GM18873 (cell line): ENCODE results near the gene KCNH2.

Experiments
- ATAC-seq: cut with Tn5 transposase; IDR thresholded peaks from one replicate; pipeline ENCODE4 v1.9.1; 2021; ENCODE audit warnings: mild to moderate bottlenecking, moderate library complexity, moderate number of reproducible peaks; ENCODE audit not compliant: unreplicated experiment, low FRiP score

Gene KCNH2

GRCh38 chr7:150941351-150942000 lies 36.6 kb downstream of the KCNH2 start:
- ATAC-seq: no peak

- no peak for ATAC-seq
Measured at GRCh38 chr7:150940431-150941102, 37.6 kb downstream of the KCNH2 start.

- ATAC-seq: no peak
Measured at GRCh38 chr7:150939466-150939865, 38.7 kb downstream of the KCNH2 start.

GRCh38 chr7:150939052-150939451 lies 39.1 kb downstream of the KCNH2 start:
- no peak for ATAC-seq

GRCh38 chr7:150938566-150938965 lies 39.6 kb downstream of the KCNH2 start:
- no peak for ATAC-seq

GRCh38 chr7:150937848-150938561 lies 40.1 kb downstream of the KCNH2 start:
- no peak for ATAC-seq

- ATAC-seq: no peak
Measured at GRCh38 chr7:150936018-150936417, 42.1 kb downstream of the KCNH2 start.

GRCh38 chr7:150935149-150935548 lies 43.0 kb downstream of the KCNH2 start:
- ATAC-seq: no peak

GRCh38 chr7:150934045-150934766 lies 43.9 kb downstream of the KCNH2 start:
- no peak for ATAC-seq

GRCh38 chr7:150931199-150931869 lies 46.8 kb downstream of the KCNH2 start:
- no peak for ATAC-seq

GRCh38 chr7:150928541-150928940 lies 49.6 kb downstream of the KCNH2 start:
- no peak for ATAC-seq

- no peak for ATAC-seq
Measured at GRCh38 chr7:150927956-150928344, 50.2 kb downstream of the KCNH2 start.

- ATAC-seq: no peak
Measured at GRCh38 chr7:150927157-150927955, 50.8 kb downstream of the KCNH2 start.

GRCh38 chr7:150926066-150926465 lies 52.1 kb downstream of the KCNH2 start:
- ATAC-seq: no peak

- ATAC-seq: no peak
Measured at GRCh38 chr7:150924369-150924781, 53.7 kb downstream of the KCNH2 start.

GRCh38 chr7:150923802-150924201 lies 54.3 kb downstream of the KCNH2 start:
- no peak for ATAC-seq

- ATAC-seq: no peak
Measured at GRCh38 chr7:150923196-150923595, 54.9 kb downstream of the KCNH2 start.

GRCh38 chr7:150919160-150919559 lies 59.0 kb downstream of the KCNH2 start:
- no peak for ATAC-seq

- ATAC-seq: no peak
Measured at GRCh38 chr7:150918378-150918777, 59.7 kb downstream of the KCNH2 start.

GRCh38 chr7:150917969-150918368 lies 60.2 kb downstream of the KCNH2 start:
- no peak for ATAC-seq
